Mesendoderm (in vitro differentiated cells): ENCODE results near the gene PACSIN2.

ENCODE experiments used
- DNase-seq: peaks from one replicate; pipeline ENCODE4 v3.0.0; 2013
- H2AK5ac ChIP-seq: 2 replicates; pipeline ENCODE4 v1.6.1; 2013; ENCODE audit warnings: low read length, inconsistent platforms
- H2BK120ac ChIP-seq: 2 replicates; pipeline ENCODE4 v1.6.1; 2013; ENCODE audit warnings: low read depth, mild to moderate bottlenecking, low read length, moderate library complexity, mixed read lengths
- H2BK15ac ChIP-seq: replicated peaks from 2 replicates; pipeline ENCODE4 v1.6.1; 2013; ENCODE audit warnings: low read depth, mild to moderate bottlenecking, moderate library complexity
- H2BK5ac ChIP-seq: 2 replicates; pipeline ENCODE4 v1.6.1; 2013; ENCODE audit warnings: low read length, inconsistent platforms
- H3K18ac ChIP-seq: 2 replicates; pipeline ENCODE4 v1.6.1; 2013; ENCODE audit warnings: mild to moderate bottlenecking, low read length, mixed read lengths
- H3K23ac ChIP-seq: one replicate; pipeline ENCODE4 v1.6.1; 2013; ENCODE audit warnings: low read length
- H3K27ac ChIP-seq: 2 replicates; pipeline ENCODE4 v1.5.1; 2013; ENCODE audit warnings: low read depth, mild to moderate bottlenecking, inconsistent platforms, low read length, moderate library complexity
- H3K27me3 ChIP-seq: 2 replicates; pipeline ENCODE4 v1.6.1; 2013; ENCODE audit warnings: low read length, control low read depth, mild to moderate bottlenecking, inconsistent platforms; ENCODE audit not compliant: insufficient read depth, poor library complexity
- H3K36me3 ChIP-seq: 2 replicates; pipeline ENCODE4 v1.6.1; 2013; ENCODE audit warnings: low read length, inconsistent platforms; ENCODE audit not compliant: control insufficient read depth, insufficient read depth
- H3K4ac ChIP-seq: one replicate; pipeline ENCODE4 v1.6.1; 2013; ENCODE audit warnings: low read depth, mild to moderate bottlenecking, low read length, moderate library complexity
- H3K4me1 ChIP-seq: 2 replicates; pipeline ENCODE4 v1.6.1; 2013; ENCODE audit warnings: low read depth, low read length, inconsistent platforms; ENCODE audit not compliant: control insufficient read depth
- H3K4me2 ChIP-seq: 2 replicates; pipeline ENCODE4 v1.6.1; 2013; ENCODE audit warnings: low read length
- H3K4me3 ChIP-seq: 2 replicates; pipeline ENCODE4 v1.5.1; 2013; ENCODE audit warnings: mild to moderate bottlenecking, low read length
- H3K56ac ChIP-seq: one replicate; pipeline ENCODE4 v1.6.1; 2013; ENCODE audit warnings: low read length
- H3K79me1 ChIP-seq: 2 replicates; pipeline ENCODE4 v1.6.1; 2013; ENCODE audit warnings: low read length, inconsistent platforms
- H3K79me2 ChIP-seq: 2 replicates; pipeline ENCODE4 v1.6.1; 2013; ENCODE audit warnings: mild to moderate bottlenecking, low read length; ENCODE audit not compliant: control insufficient read depth, insufficient read depth
- H3K9ac ChIP-seq: 2 replicates; pipeline ENCODE4 v1.6.1; 2013; ENCODE audit warnings: low read length, inconsistent platforms
- H4K5ac ChIP-seq: one replicate; pipeline ENCODE4 v1.6.1; 2013; ENCODE audit warnings: low read length
- H4K8ac ChIP-seq: one replicate; pipeline ENCODE4 v1.6.1; 2013; ENCODE audit warnings: low read depth, mild to moderate bottlenecking, control low read depth, low read length, moderate library complexity
- WGBS: extraction: QIAGEN DNeasy Blood & Tissue Kit; methylation state at CpG from one replicate; pipeline ENCODE4 v1.1.7; 2013; ENCODE audit warnings: low lambda C conversion rate, missing lambda C conversion rate; ENCODE audit not compliant: insufficient coverage; ENCODE audit errors: extremely low coverage; 5-methylcytosine and 5-hydroxymethylcytosine counted together

Gene PACSIN2

DNA sequence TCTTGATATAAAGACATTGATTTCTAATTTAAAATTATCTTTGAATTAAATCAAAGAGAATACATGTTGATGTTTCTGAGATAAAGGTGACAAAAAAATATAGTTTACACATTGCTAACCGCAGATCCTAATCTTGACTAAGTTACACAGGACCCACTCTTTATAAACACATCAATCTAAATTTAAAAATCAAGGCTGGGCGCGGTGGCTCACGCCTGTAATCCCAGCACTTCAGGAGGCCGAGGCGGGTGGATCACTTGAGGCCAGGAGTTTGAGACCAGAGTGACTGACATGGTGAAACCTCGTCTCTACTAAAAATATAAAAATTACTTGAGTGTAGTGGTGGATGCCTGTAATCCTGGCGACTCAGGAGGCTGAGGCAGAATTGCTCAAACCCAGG, 159.7 kb downstream of the PACSIN2 start:
- H3K79me1 ChIP-seq: peaks cover 1% of the 10 kb centered on the region
- no peak overlapping the region for H3K18ac ChIP-seq
- no peaks in the 10 kb centered on the region for H3K4me1 ChIP-seq
- no peaks in the 10 kb centered on the region for H3K79me2 ChIP-seq
- H3K9ac ChIP-seq: no peak overlapping the region
- no peak overlapping the region for H3K56ac ChIP-seq
- no peak overlapping the region for H3K4me2 ChIP-seq
- no peak overlapping the region for H3K27ac ChIP-seq
- no peak overlapping the region for H3K4ac ChIP-seq
- H2BK15ac ChIP-seq: no peak overlapping the region
- H3K23ac ChIP-seq: no peak overlapping the region
- WGBS: 100% methylated on average over 1 of the region's 8 CpGs
- no peaks in the 10 kb centered on the region for H3K27me3 ChIP-seq
- H2BK120ac ChIP-seq: no peak overlapping the region
- no peak overlapping the region for H4K8ac ChIP-seq
- H2BK5ac ChIP-seq: no peak overlapping the region
- no peak overlapping the region for H3K4me3 ChIP-seq
- no peaks in the 10 kb centered on the region for H3K36me3 ChIP-seq
- no peak for DNase-seq
- no peak overlapping the region for H4K5ac ChIP-seq
- no peak overlapping the region for H2AK5ac ChIP-seq

DNA sequence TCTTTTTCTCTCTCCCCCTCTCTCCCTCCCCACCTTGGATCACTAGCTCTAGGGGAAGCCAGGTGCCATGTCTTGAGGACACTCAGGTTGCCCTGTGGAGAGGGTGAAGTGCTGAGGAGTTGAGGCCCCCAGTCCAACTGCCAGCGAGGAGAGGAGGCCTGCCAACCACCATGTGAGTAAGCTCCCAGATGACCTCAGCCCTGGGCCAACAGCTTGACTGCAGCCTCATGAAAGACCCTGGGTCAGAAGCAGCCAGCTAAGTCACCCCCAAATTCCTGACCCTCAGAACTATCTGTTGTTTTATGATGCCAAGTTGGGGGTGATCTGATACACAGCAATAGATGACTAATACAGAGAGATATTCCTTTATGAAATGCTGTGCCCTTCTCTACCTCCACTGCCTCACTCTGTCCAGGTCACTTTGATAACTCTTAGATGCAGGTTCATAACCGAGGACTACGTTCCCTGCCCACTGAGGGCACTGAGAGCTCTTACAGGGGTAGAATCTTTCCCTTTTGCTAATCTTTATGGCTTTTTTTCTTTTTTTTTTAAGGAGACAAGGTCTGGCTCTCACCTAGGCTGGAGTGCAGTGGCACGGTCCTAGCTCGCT, 165.9 kb downstream of the PACSIN2 start:
- H3K9ac ChIP-seq: no peak overlapping the region
- H3K36me3 ChIP-seq: no peaks in the 10 kb centered on the region
- no peak overlapping the region for H3K23ac ChIP-seq
- no peak for DNase-seq
- H4K8ac ChIP-seq: no peak overlapping the region
- H2BK5ac ChIP-seq: no peak overlapping the region
- H3K4ac ChIP-seq: no peak overlapping the region
- no peak overlapping the region for H2BK120ac ChIP-seq
- no peak overlapping the region for H3K27ac ChIP-seq
- peaks cover 3% of the 10 kb centered on the region for H3K79me1 ChIP-seq
- no peak overlapping the region for H2AK5ac ChIP-seq
- no peaks in the 10 kb centered on the region for H3K4me1 ChIP-seq
- no peak overlapping the region for H2BK15ac ChIP-seq
- no peak overlapping the region for H3K4me2 ChIP-seq
- no peak overlapping the region for H3K56ac ChIP-seq
- no peak overlapping the region for H4K5ac ChIP-seq
- H3K4me3 ChIP-seq: no peak overlapping the region
- WGBS: no CpG with 5 or more reads among the region's 5 CpGs
- no peaks in the 10 kb centered on the region for H3K27me3 ChIP-seq
- no peaks in the 10 kb centered on the region for H3K79me2 ChIP-seq
- no peak overlapping the region for H3K18ac ChIP-seq

DNA sequence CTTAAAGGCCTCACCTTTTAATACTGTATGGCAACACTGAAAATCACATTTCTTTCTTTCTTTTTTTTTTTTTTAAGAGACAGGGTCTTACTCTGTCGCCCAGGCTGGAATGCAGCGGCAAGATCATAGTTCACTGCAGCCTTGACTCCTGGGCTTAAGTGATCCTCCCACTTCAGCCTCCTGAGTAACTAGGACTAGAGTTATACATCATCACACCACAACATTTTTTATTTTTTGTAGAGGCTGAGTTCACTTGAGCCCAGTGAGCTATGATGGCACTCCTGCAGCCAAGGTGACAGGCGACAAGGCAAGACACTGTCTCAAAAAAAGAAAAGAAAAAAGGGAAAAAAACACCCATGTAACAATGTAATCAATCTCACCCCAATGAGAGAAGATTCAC, 167.8 kb downstream of the PACSIN2 start:
- H3K18ac ChIP-seq: no peak overlapping the region
- no peak overlapping the region for H3K4ac ChIP-seq
- no peak overlapping the region for H3K27ac ChIP-seq
- H2BK5ac ChIP-seq: no peak overlapping the region
- no peaks in the 10 kb centered on the region for H3K27me3 ChIP-seq
- H3K23ac ChIP-seq: no peak overlapping the region
- H3K4me3 ChIP-seq: no peak overlapping the region
- H2BK15ac ChIP-seq: no peak overlapping the region
- H3K4me2 ChIP-seq: no peak overlapping the region
- no peak overlapping the region for H3K9ac ChIP-seq
- peaks cover 1% of the 10 kb centered on the region for H3K79me1 ChIP-seq
- no peak overlapping the region for H4K5ac ChIP-seq
- no CpG with 5 or more reads among the region's 3 CpGs for WGBS
- H3K4me1 ChIP-seq: no peaks in the 10 kb centered on the region
- no peak overlapping the region for H4K8ac ChIP-seq
- DNase-seq: no peak
- H3K36me3 ChIP-seq: no peaks in the 10 kb centered on the region
- no peak overlapping the region for H3K56ac ChIP-seq
- no peak overlapping the region for H2AK5ac ChIP-seq
- H3K79me2 ChIP-seq: no peaks in the 10 kb centered on the region
- no peak overlapping the region for H2BK120ac ChIP-seq

DNA sequence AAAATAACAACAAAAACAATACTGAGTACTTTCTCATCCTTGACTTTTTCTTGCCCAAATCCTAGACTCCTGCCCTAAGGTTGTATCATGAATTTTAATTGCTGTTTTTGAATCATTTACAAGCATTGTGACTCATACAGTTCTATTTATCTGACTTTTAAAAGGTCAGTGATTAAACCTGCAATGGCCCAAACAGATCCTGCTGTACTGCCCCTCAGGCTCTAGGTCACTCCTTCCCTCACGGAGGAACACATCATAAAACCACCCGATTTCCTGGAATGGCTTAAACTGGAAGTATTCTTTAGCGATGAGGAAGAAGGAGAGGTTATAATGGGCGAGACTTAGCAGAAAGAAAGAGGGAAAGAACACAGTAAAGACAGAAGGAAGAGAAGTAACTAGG, 170.2 kb downstream of the PACSIN2 start:
- Histone ChIP-seq H3K27me3 (no peaks in the 10 kb centered on the region), H3K23ac (no peak overlapping the region), H4K8ac (no peak overlapping the region), H3K79me2 (no peaks in the 10 kb centered on the region), H3K79me1 (peaks cover 1% of the 10 kb centered on the region), H2BK5ac (no peak overlapping the region), H3K9ac (no peak overlapping the region), H3K18ac (no peak overlapping the region), H3K27ac (no peak overlapping the region), H2BK120ac (no peak overlapping the region), H3K4me1 (no peaks in the 10 kb centered on the region), H3K4me2 (no peak overlapping the region), H2AK5ac (no peak overlapping the region), H3K4me3 (no peak overlapping the region), H2BK15ac (no peak overlapping the region), H3K4ac (no peak overlapping the region), H3K56ac (no peak overlapping the region), H3K36me3 (no peaks in the 10 kb centered on the region), H4K5ac (no peak overlapping the region)
- WGBS: no CpG with 5 or more reads among the region's 4 CpGs
- no peak for DNase-seq

DNA sequence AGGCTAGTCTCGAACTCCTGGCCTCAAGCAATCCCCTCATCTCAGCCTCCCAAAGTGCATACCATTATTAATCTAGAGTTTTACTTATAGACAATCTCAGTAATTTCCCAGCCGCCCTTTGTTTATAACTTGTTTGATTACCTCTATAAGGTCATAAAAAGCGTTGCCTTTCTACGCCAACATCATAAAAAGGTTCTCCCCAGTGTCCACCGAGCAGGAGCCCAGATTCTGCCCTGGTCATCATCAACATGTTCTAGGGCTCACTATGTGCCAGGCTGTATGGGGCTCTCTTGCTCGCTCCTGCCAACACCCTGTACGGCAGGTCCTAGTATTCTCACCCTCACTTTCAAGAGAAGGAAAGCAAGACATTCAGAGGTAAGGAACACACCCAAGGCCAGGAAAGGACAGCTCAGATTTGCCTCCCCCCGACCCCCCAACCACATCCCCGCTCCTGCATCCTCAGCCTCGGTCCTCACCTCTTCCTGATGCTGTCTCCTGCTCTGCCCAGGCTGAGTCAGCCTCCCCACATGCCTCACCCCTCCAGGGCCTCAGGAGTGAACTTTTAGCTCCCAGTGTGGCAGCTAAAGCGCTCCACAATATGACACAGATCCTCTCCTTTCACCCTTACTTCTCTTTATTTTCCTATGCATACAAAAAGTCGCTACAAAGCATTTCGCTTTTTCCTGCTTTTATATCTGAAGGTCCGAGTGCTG, 172.1 kb downstream of the PACSIN2 start:
- Histone ChIP-seq H3K79me2 (no peaks in the 10 kb centered on the region), H3K9ac (no peak overlapping the region), H3K36me3 (no peaks in the 10 kb centered on the region), H4K8ac (no peak overlapping the region), H3K27me3 (no peaks in the 10 kb centered on the region), H3K18ac (no peak overlapping the region), H3K23ac (no peak overlapping the region), H3K4me1 (no peaks in the 10 kb centered on the region), H3K27ac (no peak overlapping the region), H4K5ac (no peak overlapping the region), H3K56ac (no peak overlapping the region), H2BK15ac (no peak overlapping the region), H2AK5ac (no peak overlapping the region), H3K4me3 (no peak overlapping the region), H2BK5ac (no peak overlapping the region), H3K4ac (no peak overlapping the region), H2BK120ac (no peak overlapping the region), H3K79me1 (no peaks in the 10 kb centered on the region), H3K4me2 (no peak overlapping the region)
- no CpG with 5 or more reads among the region's 14 CpGs for WGBS
- no peak for DNase-seq

DNA sequence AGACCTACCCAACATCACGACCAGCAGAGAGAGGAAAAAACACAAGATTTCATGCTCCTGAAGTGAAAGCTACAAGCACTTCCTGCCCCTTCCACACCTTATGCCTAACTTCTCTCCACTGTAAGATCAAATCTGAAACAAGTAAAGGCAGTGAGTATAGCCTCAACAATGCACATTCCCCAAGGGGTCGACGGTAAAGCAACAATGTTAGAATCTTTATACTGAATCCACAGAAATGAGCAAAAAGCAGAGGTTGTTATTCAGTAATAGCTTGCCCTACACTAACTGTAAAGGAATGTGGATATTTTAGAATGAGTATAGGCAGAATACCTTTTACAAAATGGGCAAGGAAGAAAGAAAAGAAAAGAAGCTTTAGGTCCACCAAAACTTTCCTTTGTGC, 173.5 kb downstream of the PACSIN2 start:
- Histone ChIP-seq H3K9ac (no peak overlapping the region), H3K79me1 (no peaks in the 10 kb centered on the region), H4K8ac (no peak overlapping the region), H3K4me3 (no peak overlapping the region), H3K36me3 (no peaks in the 10 kb centered on the region), H4K5ac (no peak overlapping the region), H2BK120ac (no peak overlapping the region), H2AK5ac (no peak overlapping the region), H3K56ac (no peak overlapping the region), H3K4ac (no peak overlapping the region), H2BK5ac (no peak overlapping the region), H3K27ac (no peak overlapping the region), H3K23ac (no peak overlapping the region), H3K4me2 (no peak overlapping the region), H3K18ac (no peak overlapping the region), H3K4me1 (no peaks in the 10 kb centered on the region), H2BK15ac (no peak overlapping the region), H3K79me2 (no peaks in the 10 kb centered on the region), H3K27me3 (no peaks in the 10 kb centered on the region)
- no CpG with 5 or more reads among the region's 3 CpGs for WGBS
- no peak for DNase-seq
